Epidermal melanocyte (primary cell): ENCODE results near the gene ATG9B.
"Not testable (repeated sequence)": the region's sequence is repeated elsewhere in the genome, so short reads cannot be mapped to it uniquely, and the experiment has no call there.

ENCODE experiments used
- DNase-seq: peaks from one replicate; pipeline ENCODE4 v3.0.0; 2011; ENCODE audit warnings: low spot score; ENCODE audit not compliant: insufficient read length

ATG9B gene

GRCh38 chr7:151017953-151018420 is 6.3 kb downstream of the ATG9B start:
- peak; percentile 53 for DNase-seq

- DNase-seq = no peak
Measured at GRCh38 chr7:151017370-151017952, 6.8 kb downstream of the ATG9B start.

GRCh38 chr7:151016942-151017341 is 7.4 kb downstream of the ATG9B start:
- no peak for DNase-seq

- DNase-seq = no peak
Measured at GRCh38 chr7:151016505-151016904, 7.8 kb downstream of the ATG9B start.

- no peak for DNase-seq
Measured at GRCh38 chr7:151015967-151016366, 8.3 kb downstream of the ATG9B start.

GRCh38 chr7:151014950-151015349 is 9.3 kb downstream of the ATG9B start:
- DNase-seq = no peak

GRCh38 chr7:151013733-151014497 is 10.4 kb downstream of the ATG9B start:
- peak; percentile 57 for DNase-seq

GRCh38 chr7:151013356-151013732 is 10.9 kb downstream of the ATG9B start:
- no peak for DNase-seq

- DNase-seq = peak; percentile 68
Measured at GRCh38 chr7:151012911-151013347, 11.4 kb downstream of the ATG9B start.

- no peak for DNase-seq
Measured at GRCh38 chr7:151012031-151012692, 12.1 kb downstream of the ATG9B start.

GRCh38 chr7:151011616-151012015 is 12.7 kb downstream of the ATG9B start:
- not testable (repeated sequence) for DNase-seq

- no peak for DNase-seq
Measured at GRCh38 chr7:151011097-151011409, 13.2 kb downstream of the ATG9B start.

- DNase-seq = no peak
Measured at GRCh38 chr7:151010307-151011096, 13.8 kb downstream of the ATG9B start.

- no peak for DNase-seq
Measured at GRCh38 chr7:151010037-151010306, 14.3 kb downstream of the ATG9B start.

- DNase-seq = no peak
Measured at GRCh38 chr7:151009327-151010036, 14.8 kb downstream of the ATG9B start.

GRCh38 chr7:151008511-151009323 is 15.6 kb downstream of the ATG9B start:
- no peak for DNase-seq

GRCh38 chr7:151008143-151008510 is 16.2 kb downstream of the ATG9B start:
- no peak for DNase-seq

GRCh38 chr7:151007469-151007898 is 16.8 kb downstream of the ATG9B start:
- no peak for DNase-seq

- no peak for DNase-seq
Measured at GRCh38 chr7:151006590-151007300, 17.5 kb downstream of the ATG9B start.

GRCh38 chr7:151005566-151005965 is 18.7 kb downstream of the ATG9B start:
- no peak for DNase-seq
